ENCODE measurements around the gene AIMP1. TPM values are rescaled to one million over a fixed set of nuclear protein-coding genes. Genes with fewer than 3 reads are reported as not detected.

AIMP1 gene
- total RNA-seq, 2 donors from 2014 or later, result 46.0 to 58.9 TPM

- H3K36me3 Mint-ChIP-seq (ENCODE audit: low read depth), result peaks cover 18% of the 10 kb centered on the region
- Histone ChIP-seq H3K36me3 (ENCODE audit: control insufficient read depth, insufficient read depth, low read length) (peaks cover 11% of the 10 kb centered on the region), H3K4me3 (ENCODE audit: low read length) (no peak overlapping the region), H3K4me1 (ENCODE audit: control insufficient read depth, insufficient read depth, low read length) (no peaks in the 10 kb centered on the region), H3K9ac (ENCODE audit: extremely low read depth, low read length, poor library complexity, severe bottlenecking) (no peak overlapping the region), H3K9me3 (ENCODE audit: control insufficient read depth, low read length) (peaks cover 4% of the 10 kb centered on the region), H3K27ac (ENCODE audit: low read depth, low read length) (no peak overlapping the region), H3K27me3 (ENCODE audit: control insufficient read depth, insufficient read depth, low read length, poor library complexity, severe bottlenecking) (no peaks in the 10 kb centered on the region)
- no peak overlapping the region for H3K27ac Mint-ChIP-seq
- WGBS, 2 experiments (ENCODE audit: insufficient coverage in 1 of 2, insufficient read length in 1 of 2), result 83% methylated on average over 1 of the region's 1 CpG; no CpG with 5 or more reads in 1 of the 2 experiments
- H3K9me3 Mint-ChIP-seq, result no peaks in the 10 kb centered on the region
- TF ChIP-seq CTCF (conservative IDR thresholded peaks at IDR 0.05), result no peak
- DNase-seq, result no peak
- H3K4me3 Mint-ChIP-seq, result no peak overlapping the region
- peaks cover 2% of the 10 kb centered on the region for H3K4me1 Mint-ChIP-seq
- H3K27me3 Mint-ChIP-seq (ENCODE audit: insufficient read depth), result no peaks in the 10 kb centered on the region
These were observed 45.6 kb upstream of the AIMP1 start for GRCh38 chr4:106270736-106271135.

GRCh38 chr4:106273831-106274230, 42.5 kb upstream of the AIMP1 start:
- H3K4me1 ChIP-seq (ENCODE audit: control insufficient read depth, insufficient read depth, low read length), result no peaks in the 10 kb centered on the region
- H3K27ac ChIP-seq (ENCODE audit: low read depth, low read length), result no peak overlapping the region
- no peak overlapping the region for H3K4me3 Mint-ChIP-seq
- peaks cover 18% of the 10 kb centered on the region for H3K36me3 Mint-ChIP-seq (ENCODE audit: low read depth)
- H3K36me3 ChIP-seq (ENCODE audit: control insufficient read depth, insufficient read depth, low read length), result peaks cover 11% of the 10 kb centered on the region
- no peaks in the 10 kb centered on the region for H3K27me3 Mint-ChIP-seq (ENCODE audit: insufficient read depth)
- no peak overlapping the region for H3K9ac ChIP-seq (ENCODE audit: extremely low read depth, low read length, poor library complexity, severe bottlenecking)
- no peak for TF ChIP-seq CTCF (conservative IDR thresholded peaks at IDR 0.05)
- H3K4me3 ChIP-seq (ENCODE audit: low read length), result no peak overlapping the region
- H3K9me3 Mint-ChIP-seq, result no peaks in the 10 kb centered on the region
- 83 to 89% methylated on average over 2 of the region's 2 CpGs for WGBS, 2 experiments (ENCODE audit: insufficient coverage in 1 of 2, insufficient read length in 1 of 2)
- no peaks in the 10 kb centered on the region for H3K27me3 ChIP-seq (ENCODE audit: control insufficient read depth, insufficient read depth, low read length, poor library complexity, severe bottlenecking)
- no peak overlapping the region for H3K27ac Mint-ChIP-seq
- peaks cover 2% of the 10 kb centered on the region for H3K4me1 Mint-ChIP-seq
- H3K9me3 ChIP-seq (ENCODE audit: control insufficient read depth, low read length), result peaks cover 4% of the 10 kb centered on the region
- no peak for DNase-seq

- Histone ChIP-seq H3K9me3 (ENCODE audit: control insufficient read depth, low read length) (peaks cover 14% of the 10 kb centered on the region), H3K9ac (ENCODE audit: extremely low read depth, low read length, poor library complexity, severe bottlenecking) (no peak overlapping the region), H3K4me1 (ENCODE audit: control insufficient read depth, insufficient read depth, low read length) (no peaks in the 10 kb centered on the region), H3K4me3 (ENCODE audit: low read length) (no peak overlapping the region), H3K27me3 (ENCODE audit: control insufficient read depth, insufficient read depth, low read length, poor library complexity, severe bottlenecking) (no peaks in the 10 kb centered on the region), H3K36me3 (ENCODE audit: control insufficient read depth, insufficient read depth, low read length) (peaks cover 22% of the 10 kb centered on the region), H3K27ac (ENCODE audit: low read depth, low read length) (no peak overlapping the region)
- Mint-ChIP-seq H3K27me3 (ENCODE audit: insufficient read depth) (no peaks in the 10 kb centered on the region), H3K4me3 (no peak overlapping the region), H3K9me3 (no peaks in the 10 kb centered on the region), H3K36me3 (ENCODE audit: low read depth) (peaks cover 27% of the 10 kb centered on the region), H3K27ac (no peak overlapping the region), H3K4me1 (peaks cover 2% of the 10 kb centered on the region)
- WGBS, 2 experiments (ENCODE audit: insufficient coverage in 1 of 2, insufficient read length in 1 of 2), result 92 to 100% methylated on average over 1 of the region's 1 CpG
- DNase-seq, result no peak
- no peak for TF ChIP-seq CTCF (conservative IDR thresholded peaks at IDR 0.05)
These were observed 39.1 kb upstream of the AIMP1 start for GRCh38 chr4:106277140-106277675.

Data from endodermal cell (in vitro differentiated cells).